ENCODE measurements around the gene TMEM63B.
"Not testable (repeated sequence)": the region's sequence is repeated elsewhere in the genome, so short reads cannot be mapped to it uniquely, and the experiment has no call there.

Gene TMEM63B

GRCh38 chr6:44117397-44118128, 9.8 kb upstream of the TMEM63B start:
- DNase-seq: no peak

DNA sequence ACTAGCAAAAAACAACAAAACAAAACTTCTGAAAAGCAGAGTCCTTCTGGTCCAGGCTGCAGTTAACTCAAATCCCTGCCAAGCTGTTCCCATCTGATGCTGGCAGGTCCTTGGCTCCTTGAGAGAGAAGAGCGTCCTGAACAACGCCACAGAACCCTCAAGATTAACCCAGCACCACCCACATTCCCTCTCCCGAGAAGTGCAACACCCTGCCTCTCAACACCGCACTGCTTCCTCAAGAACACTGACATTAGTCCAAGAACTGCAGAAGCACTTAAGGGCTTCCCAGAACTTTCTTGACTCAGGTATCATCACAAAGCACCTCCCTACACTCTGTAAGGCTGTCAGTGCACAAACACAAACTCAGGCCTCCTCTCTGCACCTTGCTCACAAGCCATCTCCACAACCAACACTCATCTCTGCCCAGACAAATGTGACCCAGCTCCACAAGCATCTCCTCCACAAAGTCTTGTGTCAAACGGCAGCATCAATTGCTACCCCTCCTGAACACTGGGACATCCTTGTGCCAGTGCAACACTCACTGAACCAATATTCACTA, 7.6 kb upstream of the TMEM63B start:
- no peak for DNase-seq

GRCh38 chr6:44120692-44121443, 6.5 kb upstream of the TMEM63B start:
- DNase-seq: no peak

DNA sequence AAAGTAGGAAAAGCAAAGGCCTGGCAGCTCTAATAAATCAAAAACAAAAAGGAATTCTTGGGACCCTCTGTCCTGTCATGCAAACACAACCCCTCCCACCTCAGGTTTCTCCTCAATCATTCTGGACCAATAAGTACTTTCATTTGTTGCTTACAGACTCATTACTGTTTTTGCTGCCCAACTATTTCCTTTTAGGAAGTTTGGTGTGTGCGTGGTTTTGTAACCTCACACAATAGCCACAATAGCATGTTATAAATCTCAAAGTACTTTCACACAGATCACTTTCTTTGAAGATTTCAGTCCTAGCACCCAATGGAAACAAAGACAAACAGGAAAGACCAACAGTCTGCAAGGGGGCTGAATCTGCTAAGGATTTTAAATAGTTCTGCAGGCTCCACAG, 4.6 kb upstream of the TMEM63B start:
- DNase-seq: no peak

DNA sequence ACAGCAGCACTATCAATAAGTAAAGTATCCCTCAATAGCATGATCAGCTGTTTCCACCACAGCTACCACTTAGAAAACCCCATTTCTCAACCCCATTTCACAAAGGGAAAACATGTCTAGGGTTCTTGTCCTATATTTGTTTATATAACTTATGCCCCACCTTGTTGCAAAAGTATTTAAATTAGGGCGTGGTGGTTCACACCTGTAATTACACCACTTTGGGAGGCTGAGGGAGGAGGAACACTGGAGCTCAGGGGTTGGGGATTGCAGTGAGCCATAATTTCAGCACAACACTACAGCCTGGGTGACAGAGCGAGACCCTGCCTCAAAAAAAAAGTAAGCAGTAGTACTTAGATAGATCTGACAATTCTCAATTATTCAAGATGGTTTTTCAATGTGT, 3.8 kb upstream of the TMEM63B start:
- DNase-seq: no peak

DNA sequence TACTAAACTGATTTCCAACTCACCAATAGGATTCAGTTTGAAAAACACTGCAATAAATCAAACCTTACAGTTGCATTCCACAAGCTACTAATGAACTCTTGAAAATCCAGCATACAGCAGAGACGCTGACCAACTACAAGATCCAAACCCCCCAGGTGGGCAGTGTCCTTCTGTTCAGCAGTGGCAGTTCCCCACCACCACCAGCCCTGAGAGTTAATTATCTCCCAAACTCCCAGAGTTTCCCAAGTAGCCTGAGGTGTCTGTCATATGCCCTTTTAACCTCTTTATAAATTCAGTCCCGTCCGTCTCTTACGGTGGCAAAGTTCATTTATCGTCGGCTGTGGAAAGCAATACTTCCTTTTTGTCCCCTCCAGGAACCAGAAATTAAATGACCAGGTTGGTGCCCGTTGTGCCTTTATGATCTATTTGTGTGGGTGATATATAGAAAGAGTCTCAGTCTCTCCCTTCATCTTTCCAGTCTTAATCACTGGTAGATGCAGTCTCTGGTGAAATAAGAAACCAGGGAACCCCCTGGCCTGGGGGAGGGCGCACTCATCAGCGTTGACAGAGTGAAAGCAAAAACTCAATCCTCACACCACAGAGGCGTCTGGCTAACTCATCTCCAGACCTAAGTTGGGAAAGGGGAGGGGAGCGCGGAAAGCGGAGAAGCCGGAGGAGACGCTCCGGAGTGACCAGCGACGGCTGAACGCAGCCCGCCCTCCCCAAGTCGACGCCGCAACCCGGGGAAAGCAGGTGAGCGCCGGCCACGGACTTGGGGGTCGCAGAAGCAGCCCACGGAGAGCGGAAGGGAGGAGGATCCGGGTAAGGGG, 819 bp upstream of the TMEM63B start:
- DNase-seq: peak; percentile 30

DNA sequence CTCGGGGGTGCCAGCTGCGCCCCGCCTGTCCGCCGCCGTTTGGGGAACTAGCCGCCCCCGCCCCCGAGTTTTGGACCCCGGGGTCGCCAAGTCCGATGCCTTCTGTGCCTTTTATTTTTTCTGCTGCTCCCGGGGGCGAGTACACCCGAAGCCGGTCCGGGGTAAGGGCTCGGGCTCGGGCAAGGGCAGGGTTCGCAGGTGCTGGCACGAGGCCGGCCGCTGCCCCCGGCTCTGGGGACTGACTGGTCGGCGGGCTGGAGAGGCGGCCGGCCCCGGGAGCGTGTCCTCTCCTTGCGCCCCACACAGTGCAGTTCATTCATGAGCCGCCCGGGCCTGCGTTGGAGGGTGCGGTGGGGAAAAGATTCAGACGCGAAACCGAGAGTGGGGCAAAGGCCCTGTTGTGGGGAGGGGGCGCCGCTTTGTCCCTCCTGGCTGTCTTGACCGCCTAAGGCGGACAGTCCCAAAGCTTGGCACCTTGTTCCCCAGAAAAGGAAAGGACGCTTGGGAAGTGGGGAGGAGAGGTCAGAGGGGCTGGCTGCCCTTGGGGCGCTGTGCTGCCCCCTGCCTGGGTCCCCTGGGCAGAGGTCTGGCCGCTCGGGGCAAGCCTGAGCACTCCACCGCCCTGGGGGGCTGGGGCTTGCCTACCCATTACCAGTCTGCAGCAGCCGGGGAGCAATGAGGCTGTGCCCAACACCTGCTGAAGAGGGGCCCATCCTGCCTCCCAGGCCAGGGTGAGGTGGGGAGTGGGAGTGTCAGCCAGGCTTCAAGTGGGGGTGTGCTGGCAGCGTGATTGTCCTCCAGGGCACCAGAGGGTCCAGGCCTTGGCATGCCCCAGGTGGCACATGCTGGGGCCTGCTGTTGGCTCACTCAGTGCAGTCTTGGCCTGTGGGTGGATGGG, 915 bp downstream of the TMEM63B start:
- no peak for DNase-seq

DNA sequence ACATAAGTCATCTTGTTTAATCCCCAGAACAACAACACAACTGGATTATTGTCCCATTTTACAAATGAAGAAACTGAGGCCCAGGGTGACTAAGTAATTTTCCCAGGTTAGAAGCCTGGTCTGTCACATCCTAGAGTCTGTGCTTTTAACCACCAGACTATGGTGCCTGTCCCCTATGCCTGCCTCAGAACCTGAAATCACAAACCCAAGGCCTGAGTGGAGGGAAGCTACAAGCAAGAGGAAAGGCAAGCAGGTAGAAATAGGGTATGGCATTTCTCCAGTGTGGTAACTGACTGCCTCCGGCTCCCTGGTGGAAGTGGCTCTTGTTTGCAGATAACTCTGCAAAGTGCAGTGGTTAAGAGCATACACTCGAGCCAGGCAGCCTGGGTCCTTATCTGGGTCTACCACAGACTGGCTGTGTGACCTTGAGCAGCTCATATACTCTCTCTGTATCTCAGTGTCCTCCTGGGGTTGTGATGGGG, 2.5 kb downstream of the TMEM63B start:
- no peak for DNase-seq

GRCh38 chr6:44131892-44132291, 4.5 kb downstream of the TMEM63B start:
- peak; percentile 71 for DNase-seq

DNA sequence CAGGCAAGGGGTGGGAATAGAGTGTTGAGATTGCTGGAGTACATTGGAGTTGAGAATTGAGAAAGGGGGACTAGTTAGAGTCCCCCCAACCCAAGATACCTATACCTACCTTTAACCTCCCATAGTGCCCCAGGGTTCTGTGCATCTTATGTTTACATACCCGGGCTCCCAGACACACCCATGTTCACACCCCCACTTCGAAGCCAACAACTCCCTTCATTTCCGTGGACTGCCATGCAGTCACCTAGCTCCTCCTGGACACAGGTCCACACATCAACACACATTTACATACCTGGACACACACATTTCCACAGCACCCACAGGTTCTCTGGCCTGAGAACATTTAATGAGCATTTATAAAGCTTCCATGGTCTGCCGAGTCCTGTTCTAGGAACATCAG, 5.1 kb downstream of the TMEM63B start:
- DNase-seq: no peak

GRCh38 chr6:44133003-44133931, 5.9 kb downstream of the TMEM63B start:
- DNase-seq: peak; percentile 89

- no peak for DNase-seq
Measured at GRCh38 chr6:44133981-44134711, 6.8 kb downstream of the TMEM63B start.

DNA sequence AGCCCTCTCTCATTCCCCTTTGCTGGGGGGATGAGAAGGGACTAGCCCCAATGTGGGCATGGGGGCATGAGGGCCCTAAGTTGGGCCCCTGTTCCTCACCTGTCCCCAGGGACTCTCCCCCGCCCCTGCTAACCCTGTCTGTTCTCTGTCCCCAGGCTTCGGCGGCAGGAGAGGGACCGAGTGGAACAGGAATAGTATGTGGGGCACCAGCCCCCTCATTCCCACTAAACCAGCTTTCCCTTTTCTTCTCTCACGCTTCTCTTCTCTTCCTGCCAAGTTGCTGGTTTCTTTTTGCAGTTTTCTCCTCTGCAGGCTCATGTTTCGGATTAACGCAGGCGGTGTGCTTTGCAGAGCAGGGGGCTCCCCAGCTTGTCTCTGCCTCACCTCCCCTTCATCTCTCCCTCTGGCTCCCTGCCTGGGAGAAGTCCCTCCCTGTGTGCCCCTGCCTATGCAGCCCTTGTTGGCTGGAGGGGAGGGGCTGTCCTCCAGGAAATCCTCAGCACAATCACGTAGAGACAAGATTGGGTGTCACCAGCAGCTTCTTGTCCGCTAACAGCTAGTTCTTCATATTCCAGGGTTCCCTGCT, 7.9 kb downstream of the TMEM63B start:
- no peak for DNase-seq

GRCh38 chr6:44135875-44136274, 8.5 kb downstream of the TMEM63B start:
- no peak for DNase-seq

- DNase-seq: no peak
Measured at GRCh38 chr6:44138717-44139350, 11.5 kb downstream of the TMEM63B start.

- no peak for DNase-seq
Measured at GRCh38 chr6:44139351-44139743, 12.0 kb downstream of the TMEM63B start.

DNA sequence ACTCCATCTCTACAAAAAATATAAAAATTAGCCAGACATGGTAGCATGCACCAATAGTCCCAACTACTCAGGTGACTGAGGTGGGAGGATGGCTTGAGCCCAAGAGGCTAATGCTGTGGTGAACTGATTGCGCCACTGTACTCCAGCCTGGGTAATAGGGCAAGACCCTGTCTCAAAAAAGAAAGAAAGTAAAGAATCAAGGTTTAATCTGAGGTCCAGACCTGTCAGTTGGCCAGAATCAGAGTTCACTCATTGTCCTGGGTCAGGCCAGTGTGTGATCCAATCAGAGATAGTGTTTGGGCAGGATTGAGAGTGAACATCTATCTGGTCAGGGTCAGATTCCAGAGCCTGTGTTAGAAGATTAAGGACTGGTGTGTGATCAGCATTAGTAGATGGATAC, 15.5 kb downstream of the TMEM63B start:
- no peak for DNase-seq

DNA sequence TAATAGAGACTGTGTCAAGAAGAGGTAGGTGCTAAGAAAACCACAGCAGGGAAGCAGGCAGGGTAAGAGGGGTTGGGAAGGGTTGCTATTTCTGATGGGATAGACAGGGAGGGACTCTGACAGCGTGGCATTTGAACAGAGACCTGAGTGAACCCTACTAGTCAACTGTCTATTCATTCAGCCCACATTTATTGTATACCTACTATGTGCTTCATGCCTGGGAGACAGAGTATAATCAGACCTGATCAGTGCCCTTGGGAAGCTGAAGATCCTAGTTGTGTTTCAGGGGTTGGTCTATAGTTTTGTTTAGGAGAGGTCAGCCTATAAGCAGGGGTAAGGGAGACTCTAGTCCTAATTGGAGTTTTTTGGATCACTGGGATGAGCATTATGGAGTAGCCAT, 16.4 kb downstream of the TMEM63B start:
- DNase-seq: no peak

- DNase-seq: not testable (repeated sequence)
Measured at GRCh38 chr6:44144536-44144935, 17.2 kb downstream of the TMEM63B start.
